WERI-Rb-1 (cell line): ENCODE results near the gene ARID1B.

Experiments
- DNase-seq: peaks from one replicate; pipeline ENCODE4 v3.0.0-alpha.2; 2020
- H3K27ac ChIP-seq: fragments of 250-450 bp; sonication (Bioruptor Pico); 2 replicates; pipeline ENCODE4 v1.5.1; 2020; ENCODE audit warnings: mild to moderate bottlenecking, moderate library complexity
- H3K27me3 ChIP-seq: fragments of 250-450 bp; sonication (Bioruptor Pico); 2 replicates; pipeline ENCODE4 v1.5.1; 2021; ENCODE audit warnings: mild to moderate bottlenecking, low read depth, moderate library complexity; ENCODE audit not compliant: insufficient read depth, severe bottlenecking
- H3K36me3 ChIP-seq: fragments of 250-450 bp; sonication (Bioruptor Pico); 2 replicates; pipeline ENCODE4 v1.5.1; 2020; ENCODE audit warnings: mild to moderate bottlenecking, moderate library complexity
- H3K4me3 ChIP-seq: 2 replicates; pipeline ENCODE4 v1.5.1; 2011; ENCODE audit warnings: low read depth, mild to moderate bottlenecking, control low read depth, low read length
- H3K9me3 ChIP-seq: fragments of 250-450 bp; sonication (Bioruptor Pico); 2 replicates; pipeline ENCODE4 v1.5.1; 2021; ENCODE audit warnings: mild to moderate bottlenecking, moderate library complexity; ENCODE audit not compliant: severe bottlenecking
- CTCF ChIP-seq: IDR thresholded peaks from 2 replicates; pipeline ENCODE4 v1.5.1; 2011; ENCODE audit warnings: low read depth, mild to moderate bottlenecking, control low read depth, inconsistent platforms, low read length

ARID1B gene

GRCh38 chr6:156975414-156975813 is 198.2 kb downstream of the ARID1B start:
- no peaks in the 10 kb centered on the region for H3K9me3 ChIP-seq
- no peak for DNase-seq
- H3K4me3 ChIP-seq, result no peak overlapping the region
- H3K27ac ChIP-seq, result no peak overlapping the region
- H3K27me3 ChIP-seq, result no peaks in the 10 kb centered on the region
- TF ChIP-seq CTCF, result no peak
- H3K36me3 ChIP-seq, result no peaks in the 10 kb centered on the region

GRCh38 chr6:156976216-156977127 is 199.3 kb downstream of the ARID1B start:
- Histone ChIP-seq H3K27ac (no peak overlapping the region), H3K9me3 (no peaks in the 10 kb centered on the region), H3K4me3 (no peak overlapping the region), H3K27me3 (no peaks in the 10 kb centered on the region), H3K36me3 (no peaks in the 10 kb centered on the region)
- no peak for DNase-seq
- no peak for TF ChIP-seq CTCF

- DNase-seq, result no peak
- TF ChIP-seq CTCF, result no peak
Measured at GRCh38 chr6:156977527-156978291, 200.5 kb downstream of the ARID1B start.

GRCh38 chr6:156978948-156979347 is 201.8 kb downstream of the ARID1B start:
- Histone ChIP-seq H3K27me3 (no peaks in the 10 kb centered on the region), H3K36me3 (no peaks in the 10 kb centered on the region)

More at GRCh38 chr6:156977527-156978291, 200.5 kb downstream of the ARID1B start:
- Histone ChIP-seq H3K27me3 (no peaks in the 10 kb centered on the region), H3K4me3 (no peak overlapping the region), H3K27ac (no peak overlapping the region), H3K9me3 (no peaks in the 10 kb centered on the region), H3K36me3 (no peaks in the 10 kb centered on the region)

GRCh38 chr6:156980515-156980914 is 203.3 kb downstream of the ARID1B start:
- no peak overlapping the region for H3K4me3 ChIP-seq
- H3K27ac ChIP-seq, result no peak overlapping the region
- no peaks in the 10 kb centered on the region for H3K9me3 ChIP-seq
- no peak for DNase-seq
- no peak for TF ChIP-seq CTCF
- H3K36me3 ChIP-seq, result no peaks in the 10 kb centered on the region
- H3K27me3 ChIP-seq, result no peaks in the 10 kb centered on the region

More at GRCh38 chr6:156978948-156979347, 201.8 kb downstream of the ARID1B start:
- no peak for DNase-seq
- no peak overlapping the region for H3K4me3 ChIP-seq
- H3K27ac ChIP-seq, result no peak overlapping the region
- H3K9me3 ChIP-seq, result no peaks in the 10 kb centered on the region
- TF ChIP-seq CTCF, result no peak
